ENCODE measurements around the gene XPO6.

The XPO6 gene

GRCh38 chr16:28108590-28109247 lies 103.0 kb downstream of the XPO6 start:
- peaks cover 10 to 95% of the 10 kb centered on the region in 2 experiments for H3K36me3 ChIP-seq (ENCODE audit: control insufficient read depth in 2 of 2, insufficient read depth in 1 of 2, low read length in 2 of 2)
- CTCF ChIA-PET = no interaction called here

GRCh38 chr16:28107232-28107631 lies 104.5 kb downstream of the XPO6 start:
- no peaks in the 10 kb centered on the region for H3K9me3 ChIP-seq (ENCODE audit: control insufficient read depth, insufficient read depth, low read depth, low read length)
- no peaks in the 10 kb centered on the region for H3K4me1 ChIP-seq (ENCODE audit: control insufficient read depth, insufficient read depth, low read length)
- H3K27ac ChIP-seq (ENCODE audit: extremely low read depth, low read depth, low read length) = no peak overlapping the region
- POLR2A ChIA-PET = no interaction called here
- H3K36me3 ChIP-seq (ENCODE audit: control insufficient read depth in 2 of 2, insufficient read depth in 1 of 2, low read length in 2 of 2) = peaks cover 14 to 97% of the 10 kb centered on the region in 2 experiments
- CTCF ChIA-PET = no interaction called here
- no peak overlapping the region for H3K4me3 ChIP-seq (ENCODE audit: low read depth, low read length)
- no peak for TF ChIP-seq ZNF398 (tag by site-specific recombination; IDR thresholded peaks at IDR 0.05)
- no peak for TF ChIP-seq HIC1 (tag by site-specific recombination; IDR thresholded peaks at IDR 0.05)
- TF ChIP-seq ZNF19 (tag by site-specific recombination; IDR thresholded peaks at IDR 0.05; ENCODE audit: low read depth) = no peak
- no peak for TF ChIP-seq ZFHX2 (tag by site-specific recombination; conservative IDR thresholded peaks at IDR 0.05)
- TF ChIP-seq, protein P1, sequence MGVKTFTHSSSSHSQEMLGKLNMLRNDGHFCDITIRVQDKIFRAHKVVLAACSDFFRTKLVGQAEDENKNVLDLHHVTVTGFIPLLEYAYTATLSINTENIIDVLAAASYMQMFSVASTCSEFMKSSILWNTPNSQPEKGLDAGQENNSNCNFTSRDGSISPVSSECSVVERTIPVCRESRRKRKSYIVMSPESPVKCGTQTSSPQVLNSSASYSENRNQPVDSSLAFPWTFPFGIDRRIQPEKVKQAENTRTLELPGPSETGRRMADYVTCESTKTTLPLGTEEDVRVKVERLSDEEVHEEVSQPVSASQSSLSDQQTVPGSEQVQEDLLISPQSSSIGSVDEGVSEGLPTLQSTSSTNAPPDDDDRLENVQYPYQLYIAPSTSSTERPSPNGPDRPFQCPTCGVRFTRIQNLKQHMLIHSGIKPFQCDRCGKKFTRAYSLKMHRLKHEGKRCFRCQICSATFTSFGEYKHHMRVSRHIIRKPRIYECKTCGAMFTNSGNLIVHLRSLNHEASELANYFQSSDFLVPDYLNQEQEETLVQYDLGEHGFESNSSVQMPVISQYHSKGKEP (tag by site-specific recombination; IDR thresholded peaks at IDR 0.05) = no peak
- TF ChIP-seq KLF8 (tag by site-specific recombination; IDR thresholded peaks at IDR 0.05) = no peak
- no peak for TF ChIP-seq ZNF777 (tag by site-specific recombination; IDR thresholded peaks at IDR 0.05; ENCODE audit: borderline replicate concordance)

More at GRCh38 chr16:28108590-28109247, 103.0 kb downstream of the XPO6 start:
- TF ChIP-seq, protein P2, sequence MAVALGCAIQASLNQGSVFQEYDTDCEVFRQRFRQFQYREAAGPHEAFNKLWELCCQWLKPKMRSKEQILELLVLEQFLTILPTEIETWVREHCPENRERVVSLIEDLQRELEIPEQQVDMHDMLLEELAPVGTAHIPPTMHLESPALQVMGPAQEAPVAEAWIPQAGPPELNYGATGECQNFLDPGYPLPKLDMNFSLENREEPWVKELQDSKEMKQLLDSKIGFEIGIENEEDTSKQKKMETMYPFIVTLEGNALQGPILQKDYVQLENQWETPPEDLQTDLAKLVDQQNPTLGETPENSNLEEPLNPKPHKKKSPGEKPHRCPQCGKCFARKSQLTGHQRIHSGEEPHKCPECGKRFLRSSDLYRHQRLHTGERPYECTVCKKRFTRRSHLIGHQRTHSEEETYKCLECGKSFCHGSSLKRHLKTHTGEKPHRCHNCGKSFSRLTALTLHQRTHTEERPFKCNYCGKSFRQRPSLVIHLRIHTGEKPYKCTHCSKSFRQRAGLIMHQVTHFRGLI (tag by site-specific recombination; IDR thresholded peaks at IDR 0.05) = no peak
- TF ChIP-seq YY1 (tag by site-specific recombination; IDR thresholded peaks at IDR 0.05) (no peak), ZNF549 (tag by site-specific recombination; IDR thresholded peaks at IDR 0.05) (no peak), ZNF654 (tag by site-specific recombination; IDR thresholded peaks at IDR 0.05; ENCODE audit: low read depth) (no peak), ZNF148 (tag by site-specific recombination; IDR thresholded peaks at IDR 0.05; ENCODE audit: borderline replicate concordance) (no peak), ZNF670 (tag by site-specific recombination; IDR thresholded peaks at IDR 0.05; ENCODE audit: low read depth) (no peak), SETDB1 (IDR thresholded peaks at IDR 0.05; ENCODE audit: insufficient read length, low read length) (no peak), ZSCAN16 (tag by site-specific recombination; IDR thresholded peaks at IDR 0.05) (no peak), ZNF626 (tag by site-specific recombination; IDR thresholded peaks at IDR 0.05) (no peak)
- TF ChIP-seq, protein P3, sequence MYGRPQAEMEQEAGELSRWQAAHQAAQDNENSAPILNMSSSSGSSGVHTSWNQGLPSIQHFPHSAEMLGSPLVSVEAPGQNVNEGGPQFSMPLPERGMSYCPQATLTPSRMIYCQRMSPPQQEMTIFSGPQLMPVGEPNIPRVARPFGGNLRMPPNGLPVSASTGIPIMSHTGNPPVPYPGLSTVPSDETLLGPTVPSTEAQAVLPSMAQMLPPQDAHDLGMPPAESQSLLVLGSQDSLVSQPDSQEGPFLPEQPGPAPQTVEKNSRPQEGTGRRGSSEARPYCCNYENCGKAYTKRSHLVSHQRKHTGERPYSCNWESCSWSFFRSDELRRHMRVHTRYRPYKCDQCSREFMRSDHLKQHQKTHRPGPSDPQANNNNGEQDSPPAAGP (tag by site-specific recombination; IDR thresholded peaks at IDR 0.05) = no peak
- TF ChIP-seq, protein P4, sequence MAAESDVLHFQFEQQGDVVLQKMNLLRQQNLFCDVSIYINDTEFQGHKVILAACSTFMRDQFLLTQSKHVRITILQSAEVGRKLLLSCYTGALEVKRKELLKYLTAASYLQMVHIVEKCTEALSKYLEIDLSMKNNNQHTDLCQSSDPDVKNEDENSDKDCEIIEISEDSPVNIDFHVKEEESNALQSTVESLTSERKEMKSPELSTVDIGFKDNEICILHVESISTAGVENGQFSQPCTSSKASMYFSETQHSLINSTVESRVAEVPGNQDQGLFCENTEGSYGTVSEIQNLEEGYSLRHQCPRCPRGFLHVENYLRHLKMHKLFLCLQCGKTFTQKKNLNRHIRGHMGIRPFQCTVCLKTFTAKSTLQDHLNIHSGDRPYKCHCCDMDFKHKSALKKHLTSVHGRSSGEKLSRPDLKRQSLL (tag by site-specific recombination; IDR thresholded peaks at IDR 0.05) = no peak
- TF ChIP-seq, protein P5, sequence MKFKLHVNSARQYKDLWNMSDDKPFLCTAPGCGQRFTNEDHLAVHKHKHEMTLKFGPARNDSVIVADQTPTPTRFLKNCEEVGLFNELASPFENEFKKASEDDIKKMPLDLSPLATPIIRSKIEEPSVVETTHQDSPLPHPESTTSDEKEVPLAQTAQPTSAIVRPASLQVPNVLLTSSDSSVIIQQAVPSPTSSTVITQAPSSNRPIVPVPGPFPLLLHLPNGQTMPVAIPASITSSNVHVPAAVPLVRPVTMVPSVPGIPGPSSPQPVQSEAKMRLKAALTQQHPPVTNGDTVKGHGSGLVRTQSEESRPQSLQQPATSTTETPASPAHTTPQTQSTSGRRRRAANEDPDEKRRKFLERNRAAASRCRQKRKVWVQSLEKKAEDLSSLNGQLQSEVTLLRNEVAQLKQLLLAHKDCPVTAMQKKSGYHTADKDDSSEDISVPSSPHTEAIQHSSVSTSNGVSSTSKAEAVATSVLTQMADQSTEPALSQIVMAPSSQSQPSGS (tag by site-specific recombination; IDR thresholded peaks at IDR 0.05; ENCODE audit: low read depth) = no peak
- Histone ChIP-seq H3K4me1 (ENCODE audit: control insufficient read depth, insufficient read depth, low read length) (no peaks in the 10 kb centered on the region), H3K4me3 (ENCODE audit: low read depth, low read length) (no peak overlapping the region), H3K27ac (ENCODE audit: extremely low read depth, low read depth, low read length) (no peak overlapping the region), H3K9me3 (ENCODE audit: control insufficient read depth, insufficient read depth, low read depth, low read length) (no peaks in the 10 kb centered on the region)
- POLR2A ChIA-PET = no interaction called here

Measured in HEK293 (cell line).